WTC11 (cell line): ENCODE results near the gene SLAMF6. TPM values are rescaled to one million over a fixed set of nuclear protein-coding genes. Genes with fewer than 3 reads are reported as not detected.

Experiments used
- ATAC-seq: fragments of 200-7000 bp; cut with Tn5 transposase; 2 replicates; pipeline ENCODE4 v1.10.0; 2021; ENCODE audit warnings: mild to moderate bottlenecking, moderate library complexity
- CTCF ChIA-PET: fragments of 300-600 bp; sonication (Branson Sonifier 250); formaldehyde crosslinking; loops from one replicate; lab custom pipeline; 2021; ENCODE audit warnings: antibody characterized with exemption; lab: Charles Lee
- POLR2A ChIA-PET: fragments of 350-600 bp; sonication (Branson Sonifier 250); formaldehyde crosslinking; loops from one replicate; lab custom pipeline; 2021; ENCODE audit warnings: antibody characterized with exemption; lab: Charles Lee
- DNase-seq: peaks from one replicate; pipeline ENCODE4 v3.0.0; 2021; ENCODE audit warnings: low spot score
- H3K27ac Mint-ChIP-seq: 2 replicates; pipeline ENCODE4 v1.8.0; 2021; ENCODE audit warnings: mixed read lengths
- H3K27me3 Mint-ChIP-seq: 2 replicates; pipeline ENCODE4 v1.8.0; 2021; ENCODE audit warnings: low read depth, mild to moderate bottlenecking, moderate library complexity, mixed read lengths
- H3K36me3 Mint-ChIP-seq: 2 replicates; pipeline ENCODE4 v1.8.0; 2021; ENCODE audit warnings: mixed read lengths
- H3K4me1 Mint-ChIP-seq: 2 replicates; pipeline ENCODE4 v1.8.0; 2022; ENCODE audit warnings: mixed read lengths
- H3K4me3 Mint-ChIP-seq: 2 replicates; pipeline ENCODE4 v1.8.0; 2021; ENCODE audit warnings: mild to moderate bottlenecking, moderate library complexity, mixed read lengths
- H3K9me3 Mint-ChIP-seq: 2 replicates; pipeline ENCODE4 v1.8.0; 2021; ENCODE audit warnings: mixed read lengths
- CREB1 ChIP-seq: sonication (generic); formaldehyde crosslinking; IDR thresholded peaks from 2 replicates; pipeline ENCODE4 v1.8.0; 2023; ENCODE audit warnings: mild to moderate bottlenecking, missing genetic modification reagents
- ETV6 ChIP-seq: sonication (generic); formaldehyde crosslinking; IDR thresholded peaks from 2 replicates; pipeline ENCODE4 v1.8.1; 2022; ENCODE audit warnings: mild to moderate bottlenecking, missing genetic modification reagents
- FOXP1 ChIP-seq: sonication (generic); formaldehyde crosslinking; IDR thresholded peaks from 2 replicates; pipeline ENCODE4 v1.8.0; 2022; ENCODE audit warnings: missing genetic modification reagents, mild to moderate bottlenecking, moderate library complexity, borderline replicate concordance
- HMGA2 ChIP-seq: fragments of 250-450 bp; sonication (Bioruptor Pico); IDR thresholded peaks from 2 replicates; pipeline ENCODE4 v1.4.0; 2021; ENCODE audit warnings: mild to moderate bottlenecking, moderate library complexity
- MYBL2 ChIP-seq: sonication (generic); formaldehyde crosslinking; IDR thresholded peaks from 2 replicates; pipeline ENCODE4 v1.8.1; 2023; ENCODE audit warnings: mild to moderate bottlenecking, moderate library complexity, missing genetic modification reagents
- NFATC4 ChIP-seq: fragments of 250-450 bp; sonication (Bioruptor Pico); IDR thresholded peaks from 2 replicates; pipeline ENCODE4 v1.9.0; 2021; ENCODE audit warnings: mild to moderate bottlenecking
- NR3C1 ChIP-seq: sonication (generic); formaldehyde crosslinking; conservative IDR thresholded peaks from 2 replicates; pipeline ENCODE4 v1.8.1; 2023; ENCODE audit warnings: low read depth, mild to moderate bottlenecking, missing genetic modification reagents
- OVOL2 ChIP-seq: fragments of 250-450 bp; sonication (Bioruptor Pico); IDR thresholded peaks from 2 replicates; pipeline ENCODE4 v1.9.0; 2021; ENCODE audit warnings: mild to moderate bottlenecking, borderline replicate concordance
- SMAD3 ChIP-seq: sonication (generic); formaldehyde crosslinking; IDR thresholded peaks from 2 replicates; pipeline ENCODE4 v1.8.0; 2022; ENCODE audit warnings: missing genetic modification reagents, mild to moderate bottlenecking, borderline replicate concordance
- SMAD4 ChIP-seq: sonication (generic); formaldehyde crosslinking; IDR thresholded peaks from 2 replicates; pipeline ENCODE4 v1.8.0; 2022; ENCODE audit warnings: mild to moderate bottlenecking, missing genetic modification reagents
- SP1 ChIP-seq: sonication (generic); formaldehyde crosslinking; conservative IDR thresholded peaks from 2 replicates; pipeline ENCODE4 v1.8.1; 2022; ENCODE audit warnings: missing genetic modification reagents
- TEAD1 ChIP-seq: sonication (generic); formaldehyde crosslinking; IDR thresholded peaks from 2 replicates; pipeline ENCODE4 v1.8.0; 2022; ENCODE audit warnings: mild to moderate bottlenecking, missing genetic modification reagents
- ZBTB21 ChIP-seq: sonication (generic); formaldehyde crosslinking; IDR thresholded peaks from 2 replicates; pipeline ENCODE4 v1.8.1; 2023; ENCODE audit warnings: mild to moderate bottlenecking, missing genetic modification reagents, borderline replicate concordance
- ZNF219 ChIP-seq: sonication (generic); formaldehyde crosslinking; IDR thresholded peaks from 2 replicates; pipeline ENCODE4 v1.8.0; 2023; ENCODE audit warnings: missing genetic modification reagents, mild to moderate bottlenecking, borderline replicate concordance
- ZNF263 ChIP-seq: sonication (generic); formaldehyde crosslinking; IDR thresholded peaks from 2 replicates; pipeline ENCODE4 v1.8.1; 2022; ENCODE audit warnings: low read depth, mild to moderate bottlenecking, moderate library complexity, missing genetic modification reagents
- total RNA-seq: library from RNA; stranded (reverse); gene quantifications from 3 replicates; pipeline ENCODE4 v1.2.3, GENCODE V29; 2021
- TF ChIP-seq, protein P1 (sequence below): sonication (generic); formaldehyde crosslinking; IDR thresholded peaks from 2 replicates; pipeline ENCODE4 v1.8.1; 2023; ENCODE audit warnings: mild to moderate bottlenecking, missing genetic modification reagents
- TF ChIP-seq, protein P2 (sequence below): fragments of 200-600 bp; IDR thresholded peaks from 2 replicates; pipeline ENCODE4 v1.8.0; 2022; ENCODE audit warnings: antibody characterized with exemption
- TF ChIP-seq, protein P3 (sequence below): sonication (generic); formaldehyde crosslinking; conservative IDR thresholded peaks from 2 replicates; pipeline ENCODE4 v1.8.1; 2023; ENCODE audit warnings: mild to moderate bottlenecking, low read depth, missing genetic modification reagents, moderate library complexity
- TF ChIP-seq, protein P4 (sequence below): fragments of 250-450 bp; sonication (Bioruptor Pico); IDR thresholded peaks from 2 replicates; pipeline ENCODE4 v2.1.2; 2022; ENCODE audit warnings: mild to moderate bottlenecking, moderate library complexity
- TF ChIP-seq, protein P5 (sequence below): sonication (generic); formaldehyde crosslinking; IDR thresholded peaks from 2 replicates; pipeline ENCODE4 v1.8.1; 2023; ENCODE audit warnings: mild to moderate bottlenecking, moderate library complexity, missing genetic modification reagents
- TF ChIP-seq, protein P6 (sequence below): sonication (generic); formaldehyde crosslinking; IDR thresholded peaks from 2 replicates; pipeline ENCODE4 v1.8.0; 2022; ENCODE audit warnings: mild to moderate bottlenecking, missing genetic modification reagents
- TF ChIP-seq, protein P7 (sequence below): fragments of 250-450 bp; sonication (Bioruptor Pico); IDR thresholded peaks from 2 replicates; pipeline ENCODE4 v1.8.0; 2021; ENCODE audit warnings: mild to moderate bottlenecking

Gene SLAMF6
- total RNA-seq, 1 experiment from 2014 or later: not detected

DNA sequence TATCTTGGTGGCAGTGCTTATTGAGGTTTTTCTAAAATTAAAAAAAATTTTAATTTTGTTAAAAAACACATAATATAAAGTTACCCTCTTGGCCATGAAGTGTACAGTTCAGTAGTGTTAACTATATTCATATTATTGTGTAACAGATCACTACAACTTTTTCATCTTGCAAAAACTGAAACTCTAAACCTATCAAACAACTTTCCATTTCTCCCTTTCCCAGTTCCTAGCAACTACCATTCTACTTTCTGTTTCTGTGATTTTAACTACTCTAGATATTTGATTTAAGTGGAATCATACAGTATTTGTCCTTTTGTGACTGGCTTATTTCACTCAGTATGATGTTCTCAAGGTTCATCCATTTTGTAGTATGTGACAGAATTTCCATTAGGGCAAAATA is 55.5 kb downstream of the SLAMF6 start (continued):
- TF ChIP-seq, protein P1, sequence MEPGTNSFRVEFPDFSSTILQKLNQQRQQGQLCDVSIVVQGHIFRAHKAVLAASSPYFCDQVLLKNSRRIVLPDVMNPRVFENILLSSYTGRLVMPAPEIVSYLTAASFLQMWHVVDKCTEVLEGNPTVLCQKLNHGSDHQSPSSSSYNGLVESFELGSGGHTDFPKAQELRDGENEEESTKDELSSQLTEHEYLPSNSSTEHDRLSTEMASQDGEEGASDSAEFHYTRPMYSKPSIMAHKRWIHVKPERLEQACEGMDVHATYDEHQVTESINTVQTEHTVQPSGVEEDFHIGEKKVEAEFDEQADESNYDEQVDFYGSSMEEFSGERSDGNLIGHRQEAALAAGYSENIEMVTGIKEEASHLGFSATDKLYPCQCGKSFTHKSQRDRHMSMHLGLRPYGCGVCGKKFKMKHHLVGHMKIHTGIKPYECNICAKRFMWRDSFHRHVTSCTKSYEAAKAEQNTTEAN (CRISPR knock-in tag): no peak
- TF ChIP-seq MYBL2: no peak

DNA sequence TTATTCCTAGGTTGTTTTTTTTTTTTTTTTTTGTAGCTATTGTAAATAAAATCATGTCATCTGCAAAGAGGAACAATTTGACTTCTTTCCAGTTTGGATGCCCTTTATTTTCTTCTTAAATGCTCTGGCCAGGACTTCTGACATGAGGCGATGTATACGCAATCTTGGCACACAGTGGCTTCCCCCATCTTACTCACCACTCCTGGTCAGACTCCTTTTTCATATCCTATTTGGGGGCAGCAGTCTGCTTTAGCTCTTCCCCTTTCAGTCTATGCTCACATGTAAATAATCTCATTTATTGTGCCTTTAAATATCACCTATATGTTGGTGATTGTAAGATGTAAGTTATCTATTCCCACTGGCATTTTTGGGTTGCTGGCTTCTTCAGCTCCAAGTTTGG is 56.1 kb downstream of the SLAMF6 start:
- DNase-seq: no peak
- ChIA-PET POLR2A (no interaction called here), CTCF (no interaction called here)
- no peaks in the 10 kb centered on the region for H3K9me3 Mint-ChIP-seq
- no peak overlapping the region for H3K4me3 Mint-ChIP-seq
- 0 out of 2 replicates have a peak, but pooled peaks cover 2% of the 10 kb centered on the region for H3K4me1 Mint-ChIP-seq
- ATAC-seq: no peak
- no peaks in the 10 kb centered on the region for H3K27me3 Mint-ChIP-seq
- H3K36me3 Mint-ChIP-seq: no peaks in the 10 kb centered on the region
- no peak for TF ChIP-seq ZNF219 (CRISPR knock-in tag)
- no peak for TF ChIP-seq NFATC4
- TF ChIP-seq, protein P2, sequence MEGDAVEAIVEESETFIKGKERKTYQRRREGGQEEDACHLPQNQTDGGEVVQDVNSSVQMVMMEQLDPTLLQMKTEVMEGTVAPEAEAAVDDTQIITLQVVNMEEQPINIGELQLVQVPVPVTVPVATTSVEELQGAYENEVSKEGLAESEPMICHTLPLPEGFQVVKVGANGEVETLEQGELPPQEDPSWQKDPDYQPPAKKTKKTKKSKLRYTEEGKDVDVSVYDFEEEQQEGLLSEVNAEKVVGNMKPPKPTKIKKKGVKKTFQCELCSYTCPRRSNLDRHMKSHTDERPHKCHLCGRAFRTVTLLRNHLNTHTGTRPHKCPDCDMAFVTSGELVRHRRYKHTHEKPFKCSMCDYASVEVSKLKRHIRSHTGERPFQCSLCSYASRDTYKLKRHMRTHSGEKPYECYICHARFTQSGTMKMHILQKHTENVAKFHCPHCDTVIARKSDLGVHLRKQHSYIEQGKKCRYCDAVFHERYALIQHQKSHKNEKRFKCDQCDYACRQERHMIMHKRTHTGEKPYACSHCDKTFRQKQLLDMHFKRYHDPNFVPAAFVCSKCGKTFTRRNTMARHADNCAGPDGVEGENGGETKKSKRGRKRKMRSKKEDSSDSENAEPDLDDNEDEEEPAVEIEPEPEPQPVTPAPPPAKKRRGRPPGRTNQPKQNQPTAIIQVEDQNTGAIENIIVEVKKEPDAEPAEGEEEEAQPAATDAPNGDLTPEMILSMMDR: no peak
- TF ChIP-seq, protein P3, sequence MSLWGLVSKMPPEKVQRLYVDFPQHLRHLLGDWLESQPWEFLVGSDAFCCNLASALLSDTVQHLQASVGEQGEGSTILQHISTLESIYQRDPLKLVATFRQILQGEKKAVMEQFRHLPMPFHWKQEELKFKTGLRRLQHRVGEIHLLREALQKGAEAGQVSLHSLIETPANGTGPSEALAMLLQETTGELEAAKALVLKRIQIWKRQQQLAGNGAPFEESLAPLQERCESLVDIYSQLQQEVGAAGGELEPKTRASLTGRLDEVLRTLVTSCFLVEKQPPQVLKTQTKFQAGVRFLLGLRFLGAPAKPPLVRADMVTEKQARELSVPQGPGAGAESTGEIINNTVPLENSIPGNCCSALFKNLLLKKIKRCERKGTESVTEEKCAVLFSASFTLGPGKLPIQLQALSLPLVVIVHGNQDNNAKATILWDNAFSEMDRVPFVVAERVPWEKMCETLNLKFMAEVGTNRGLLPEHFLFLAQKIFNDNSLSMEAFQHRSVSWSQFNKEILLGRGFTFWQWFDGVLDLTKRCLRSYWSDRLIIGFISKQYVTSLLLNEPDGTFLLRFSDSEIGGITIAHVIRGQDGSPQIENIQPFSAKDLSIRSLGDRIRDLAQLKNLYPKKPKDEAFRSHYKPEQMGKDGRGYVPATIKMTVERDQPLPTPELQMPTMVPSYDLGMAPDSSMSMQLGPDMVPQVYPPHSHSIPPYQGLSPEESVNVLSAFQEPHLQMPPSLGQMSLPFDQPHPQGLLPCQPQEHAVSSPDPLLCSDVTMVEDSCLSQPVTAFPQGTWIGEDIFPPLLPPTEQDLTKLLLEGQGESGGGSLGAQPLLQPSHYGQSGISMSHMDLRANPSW (CRISPR knock-in tag): no peak
- TF ChIP-seq, protein P4, sequence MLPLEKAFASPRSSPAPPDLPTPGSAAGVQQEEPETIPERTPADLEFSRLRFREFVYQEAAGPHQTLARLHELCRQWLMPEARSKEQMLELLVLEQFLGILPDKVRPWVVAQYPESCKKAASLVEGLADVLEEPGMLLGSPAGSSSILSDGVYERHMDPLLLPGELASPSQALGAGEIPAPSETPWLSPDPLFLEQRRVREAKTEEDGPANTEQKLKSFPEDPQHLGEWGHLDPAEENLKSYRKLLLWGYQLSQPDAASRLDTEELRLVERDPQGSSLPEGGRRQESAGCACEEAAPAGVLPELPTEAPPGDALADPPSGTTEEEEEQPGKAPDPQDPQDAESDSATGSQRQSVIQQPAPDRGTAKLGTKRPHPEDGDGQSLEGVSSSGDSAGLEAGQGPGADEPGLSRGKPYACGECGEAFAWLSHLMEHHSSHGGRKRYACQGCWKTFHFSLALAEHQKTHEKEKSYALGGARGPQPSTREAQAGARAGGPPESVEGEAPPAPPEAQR (CRISPR knock-in tag): no peak
- no peak for TF ChIP-seq ETV6
- TF ChIP-seq SMAD3 (CRISPR knock-in tag): no peak
- no peak for TF ChIP-seq OVOL2 (CRISPR knock-in tag)
- TF ChIP-seq SP1: no peak
- no peak for TF ChIP-seq SMAD4 (CRISPR knock-in tag)
- no peak for TF ChIP-seq ZNF263 (CRISPR knock-in tag)
- TF ChIP-seq TEAD1 (CRISPR knock-in tag): no peak
- TF ChIP-seq, protein P5, sequence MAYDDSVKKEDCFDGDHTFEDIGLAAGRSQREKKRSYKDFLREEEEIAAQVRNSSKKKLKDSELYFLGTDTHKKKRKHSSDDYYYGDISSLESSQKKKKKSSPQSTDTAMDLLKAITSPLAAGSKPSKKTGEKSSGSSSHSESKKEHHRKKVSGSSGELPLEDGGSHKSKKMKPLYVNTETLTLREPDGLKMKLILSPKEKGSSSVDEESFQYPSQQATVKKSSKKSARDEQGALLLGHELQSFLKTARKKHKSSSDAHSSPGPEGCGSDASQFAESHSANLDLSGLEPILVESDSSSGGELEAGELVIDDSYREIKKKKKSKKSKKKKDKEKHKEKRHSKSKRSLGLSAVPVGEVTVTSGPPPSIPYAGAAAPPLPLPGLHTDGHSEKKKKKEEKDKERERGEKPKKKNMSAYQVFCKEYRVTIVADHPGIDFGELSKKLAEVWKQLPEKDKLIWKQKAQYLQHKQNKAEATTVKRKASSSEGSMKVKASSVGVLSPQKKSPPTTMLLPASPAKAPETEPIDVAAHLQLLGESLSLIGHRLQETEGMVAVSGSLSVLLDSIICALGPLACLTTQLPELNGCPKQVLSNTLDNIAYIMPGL: no peak
- TF ChIP-seq CREB1 (CRISPR knock-in tag): no peak
- TF ChIP-seq HMGA2 (CRISPR knock-in tag): no peak
- TF ChIP-seq, protein P6, sequence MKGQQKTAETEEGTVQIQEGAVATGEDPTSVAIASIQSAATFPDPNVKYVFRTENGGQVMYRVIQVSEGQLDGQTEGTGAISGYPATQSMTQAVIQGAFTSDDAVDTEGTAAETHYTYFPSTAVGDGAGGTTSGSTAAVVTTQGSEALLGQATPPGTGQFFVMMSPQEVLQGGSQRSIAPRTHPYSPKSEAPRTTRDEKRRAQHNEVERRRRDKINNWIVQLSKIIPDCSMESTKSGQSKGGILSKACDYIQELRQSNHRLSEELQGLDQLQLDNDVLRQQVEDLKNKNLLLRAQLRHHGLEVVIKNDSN (CRISPR knock-in tag): no peak
- no peak for TF ChIP-seq ZBTB21 (CRISPR knock-in tag)
- no peak for TF ChIP-seq NR3C1 (CRISPR knock-in tag)
- no peak for TF ChIP-seq FOXP1
- TF ChIP-seq, protein P7, sequence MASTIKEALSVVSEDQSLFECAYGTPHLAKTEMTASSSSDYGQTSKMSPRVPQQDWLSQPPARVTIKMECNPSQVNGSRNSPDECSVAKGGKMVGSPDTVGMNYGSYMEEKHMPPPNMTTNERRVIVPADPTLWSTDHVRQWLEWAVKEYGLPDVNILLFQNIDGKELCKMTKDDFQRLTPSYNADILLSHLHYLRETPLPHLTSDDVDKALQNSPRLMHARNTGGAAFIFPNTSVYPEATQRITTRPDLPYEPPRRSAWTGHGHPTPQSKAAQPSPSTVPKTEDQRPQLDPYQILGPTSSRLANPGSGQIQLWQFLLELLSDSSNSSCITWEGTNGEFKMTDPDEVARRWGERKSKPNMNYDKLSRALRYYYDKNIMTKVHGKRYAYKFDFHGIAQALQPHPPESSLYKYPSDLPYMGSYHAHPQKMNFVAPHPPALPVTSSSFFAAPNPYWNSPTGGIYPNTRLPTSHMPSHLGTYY (CRISPR knock-in tag): no peak
- H3K27ac Mint-ChIP-seq: no peak overlapping the region
